Left lung (tissue), 10 donors: Measurements from ENCODE around the gene LLGL2. TPM values are rescaled to one million over a fixed set of nuclear protein-coding genes. Genes with fewer than 3 reads are reported as not detected.

Experiments
- ATAC-seq: fragments of 200-7000 bp; cut with Tn5 transposase; one replicate; pipeline ENCODE4 v1.9.1; 2020; ENCODE audit warnings: moderate library complexity
- DNase-seq, 4 donors: peaks; one replicate each; pipeline ENCODE4 v3.0.0-alpha.2; 2013 to 2020
- H3K27ac ChIP-seq, 2 donors: fragments of 200-600 bp; sonication (generic) in 1 of 2; one replicate each; pipeline versions ENCODE4 v1.5.0 to v1.8.0; 2020 to 2021
- H3K27me3 ChIP-seq, 2 donors: fragments of 200-600 bp; sonication (generic) in 1 of 2; one replicate each; pipeline versions ENCODE4 v1.5.0 to v1.8.0; 2020 to 2021
- H3K36me3 ChIP-seq, 2 donors: fragments of 200-600 bp; sonication (generic) in 1 of 2; one replicate each; pipeline versions ENCODE4 v1.5.0 to v1.8.0; 2020 to 2021
- H3K4me1 ChIP-seq, 2 donors: fragments of 200-600 bp; one replicate each; pipeline ENCODE4 v1.8.0; 2021
- H3K4me3 ChIP-seq, 2 donors: fragments of 200-600 bp; sonication (generic) in 1 of 2; one replicate each; pipeline versions ENCODE4 v1.5.0 to v1.8.0; 2020 to 2021; ENCODE audit warnings: mild to moderate bottlenecking in 1 of 2
- H3K9me3 ChIP-seq, 2 donors: fragments of 200-600 bp; sonication (generic) in 1 of 2; one replicate each; pipeline versions ENCODE4 v1.5.0 to v1.8.0; 2020 to 2021
- CTCF ChIP-seq, 2 donors: fragments of 200-600 bp; sonication (generic) in 1 of 2; IDR thresholded peaks; one replicate each; pipeline versions ENCODE4 v1.5.0 to v1.8.0; 2021; ENCODE audit warnings: antibody characterized with exemption in 2 of 2
- intact Hi-C, 2 donors: fragments of 100-400 bp; cut with DNase I; formaldehyde crosslinking; loops; one replicate each; pipeline versions ENCODE4 v1.11.2 to v1.14.2; 2022
- polyA plus RNA-seq, 6 donors: library from polyadenylated mRNA; unstranded; fragments of 120-200 nt; gene quantifications; one replicate each; pipeline ENCODE4 v1.2.1, GENCODE V29; 2013; ENCODE audit not compliant: insufficient read length in 6 of 6
- total RNA-seq, 2 donors: library from RNA; stranded (reverse); fragmentation: NEBNext Ultra II Directional; extraction: Animal tissue kit (Norgen Biotek cat#: 25700); gene quantifications; one replicate each; pipeline ENCODE4 v1.2.1, GENCODE V29; 2021
- donor health status: DM: no; HTN: yes; CAD: no.
- donor health status: DM: no; HTN: no; CAD: no.

Gene LLGL2
- total and polyA plus RNA-seq, 8 donors: 38.0 to 173 (median 53.1) TPM

GRCh38 chr17:75566834-75567233 is 41.3 kb downstream of the LLGL2 start:
- H3K9me3 ChIP-seq: no peaks in the 10 kb centered on the region
- no peak for TF ChIP-seq CTCF (IDR thresholded peaks at IDR 0.05)
- H3K27me3 ChIP-seq: no peaks in the 10 kb centered on the region
- H3K27ac ChIP-seq: no peak overlapping the region
- no peak overlapping the region for H3K4me3 ChIP-seq
- peaks cover 0 to 12% of the 10 kb centered on the region in 2 donors for H3K4me1 ChIP-seq
- DNase-seq (no peak), ATAC-seq (no peak)
- peaks cover 0 to 85% of the 10 kb centered on the region in 2 donors for H3K36me3 ChIP-seq
- intact Hi-C loops: no loop called here

GRCh38 chr17:75568412-75569255 is 43.1 kb downstream of the LLGL2 start:
- Histone ChIP-seq H3K36me3 (peaks cover 0 to 85% of the 10 kb centered on the region in 2 donors), H3K27me3 (no peaks in the 10 kb centered on the region), H3K4me3 (no peak overlapping the region), H3K27ac (no peak overlapping the region), H3K4me1 (peaks cover 0 to 13% of the 10 kb centered on the region in 2 donors), H3K9me3 (no peaks in the 10 kb centered on the region)
- intact Hi-C loops: no loop called here
- DNase-seq: peak in 1 of 4 donors; percentile 64
- TF ChIP-seq CTCF (IDR thresholded peaks at IDR 0.05): no peak
- no peak for ATAC-seq

GRCh38 chr17:75570034-75570676 is 44.7 kb downstream of the LLGL2 start:
- DNase-seq (peak in 1 of 4 donors; percentile 73), ATAC-seq (no peak)
- no peak for TF ChIP-seq CTCF (IDR thresholded peaks at IDR 0.05)
- peaks cover 0 to 13% of the 10 kb centered on the region in 2 donors for H3K4me1 ChIP-seq
- H3K27ac ChIP-seq: no peak overlapping the region
- peaks cover 0 to 83% of the 10 kb centered on the region in 2 donors for H3K36me3 ChIP-seq
- intact Hi-C loops: no loop called here
- H3K9me3 ChIP-seq: no peaks in the 10 kb centered on the region
- no peak overlapping the region for H3K4me3 ChIP-seq
- H3K27me3 ChIP-seq: no peaks in the 10 kb centered on the region

DNA sequence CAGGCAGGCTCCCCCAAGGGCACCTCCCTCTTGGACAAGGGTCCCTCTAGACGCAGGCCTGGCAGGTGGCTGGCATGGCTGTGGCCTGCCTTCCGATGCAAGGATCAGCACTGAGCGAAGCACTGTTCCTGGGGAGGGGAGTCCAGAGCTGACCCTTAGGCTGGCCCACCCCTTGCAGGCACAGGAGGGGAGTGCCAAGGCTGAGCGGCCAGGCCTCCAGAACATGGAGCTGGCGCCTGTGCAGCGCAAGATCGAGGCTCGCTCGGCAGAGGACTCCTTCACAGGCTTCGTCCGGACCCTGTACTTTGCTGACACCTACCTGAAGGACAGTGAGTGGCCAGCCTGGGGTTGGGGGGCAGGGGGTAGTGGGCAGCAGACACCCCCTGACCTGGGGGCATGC is 45.3 kb downstream of the LLGL2 start:
- ATAC-seq (no peak), DNase-seq (peak in 1 of 4 donors; percentile 70)
- Histone ChIP-seq H3K4me3 (no peak overlapping the region), H3K4me1 (peaks cover 0 to 13% of the 10 kb centered on the region in 2 donors), H3K27me3 (no peaks in the 10 kb centered on the region), H3K27ac (peak overlapping the region in 1 of 2 donors; percentile 78), H3K9me3 (no peaks in the 10 kb centered on the region), H3K36me3 (peaks cover 0 to 77% of the 10 kb centered on the region in 2 donors)
- no peak for TF ChIP-seq CTCF (IDR thresholded peaks at IDR 0.05)
- intact Hi-C loops: no loop called here
